Astrocyte of the cerebellum (primary cell): Measurements from ENCODE around the gene RSPRY1.

Source experiments
- DNase-seq: peaks from one replicate; pipeline ENCODE4 v3.0.0-alpha.2; 2011; ENCODE audit warnings: low read depth
- H3K4me3 ChIP-seq: 2 replicates; pipeline ENCODE4 v1.5.1; 2011; ENCODE audit warnings: mild to moderate bottlenecking, low read depth, low read length, moderate library complexity
- in situ Hi-C: cut with HindIII; loops from 2 replicates; pipeline ENCODE4 v1.10.0; 2017; ENCODE audit warnings: low sequenced_read_pairs
- TF ChIP-seq, protein P1 (sequence below): IDR thresholded peaks from 2 replicates; pipeline ENCODE4 v1.5.1; 2012; ENCODE audit warnings: low read length, low read depth, moderate library complexity, mild to moderate bottlenecking; ENCODE audit errors: missing control alignments

RSPRY1 gene

DNA sequence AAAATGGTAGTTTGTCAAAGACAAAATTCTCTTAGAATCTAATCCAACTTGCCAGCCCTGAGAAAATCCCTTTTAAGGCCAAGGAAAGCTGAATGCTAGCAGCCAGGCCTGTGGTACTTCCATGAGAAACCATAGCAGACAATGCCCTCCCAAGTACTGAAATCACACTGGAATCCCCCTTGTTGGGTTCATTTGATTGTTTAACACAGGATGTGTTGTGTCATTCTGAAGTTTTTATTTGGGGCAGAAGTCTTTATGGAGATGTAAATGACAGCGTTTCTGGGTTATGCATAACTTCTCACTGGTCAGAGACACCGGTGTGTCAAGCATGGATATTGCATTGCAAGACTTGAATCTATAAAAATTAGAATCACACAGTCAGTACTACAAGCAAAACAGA, 53.0 kb downstream of the RSPRY1 start:
- in situ Hi-C loops: no loop called here

DNA sequence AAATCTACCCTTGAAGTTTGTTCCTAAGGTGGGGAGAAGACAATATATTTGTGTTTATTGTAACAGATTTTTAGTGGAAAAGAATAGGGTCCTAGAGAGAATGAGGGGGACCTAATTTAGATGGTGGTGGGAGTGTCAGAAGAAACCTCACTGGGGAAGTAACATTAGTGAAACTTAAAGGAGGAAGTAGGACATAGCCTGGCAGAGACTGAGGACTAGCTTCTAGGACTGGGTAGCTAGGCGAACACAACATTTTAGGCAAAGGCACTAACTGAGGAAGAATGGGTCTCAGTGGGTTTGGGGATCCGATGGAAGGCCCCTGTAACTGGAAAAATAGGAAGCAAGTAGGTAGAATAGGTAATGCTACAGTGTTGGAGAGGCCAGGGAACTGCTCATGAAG, 54.7 kb downstream of the RSPRY1 start:
- TF ChIP-seq, protein P1, sequence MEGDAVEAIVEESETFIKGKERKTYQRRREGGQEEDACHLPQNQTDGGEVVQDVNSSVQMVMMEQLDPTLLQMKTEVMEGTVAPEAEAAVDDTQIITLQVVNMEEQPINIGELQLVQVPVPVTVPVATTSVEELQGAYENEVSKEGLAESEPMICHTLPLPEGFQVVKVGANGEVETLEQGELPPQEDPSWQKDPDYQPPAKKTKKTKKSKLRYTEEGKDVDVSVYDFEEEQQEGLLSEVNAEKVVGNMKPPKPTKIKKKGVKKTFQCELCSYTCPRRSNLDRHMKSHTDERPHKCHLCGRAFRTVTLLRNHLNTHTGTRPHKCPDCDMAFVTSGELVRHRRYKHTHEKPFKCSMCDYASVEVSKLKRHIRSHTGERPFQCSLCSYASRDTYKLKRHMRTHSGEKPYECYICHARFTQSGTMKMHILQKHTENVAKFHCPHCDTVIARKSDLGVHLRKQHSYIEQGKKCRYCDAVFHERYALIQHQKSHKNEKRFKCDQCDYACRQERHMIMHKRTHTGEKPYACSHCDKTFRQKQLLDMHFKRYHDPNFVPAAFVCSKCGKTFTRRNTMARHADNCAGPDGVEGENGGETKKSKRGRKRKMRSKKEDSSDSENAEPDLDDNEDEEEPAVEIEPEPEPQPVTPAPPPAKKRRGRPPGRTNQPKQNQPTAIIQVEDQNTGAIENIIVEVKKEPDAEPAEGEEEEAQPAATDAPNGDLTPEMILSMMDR: no peak
- in situ Hi-C loops: no loop called here
- no peak for DNase-seq
- H3K4me3 ChIP-seq: no peak overlapping the region

More for the DNA sequence above, 53.0 kb downstream of the RSPRY1 start:
- TF ChIP-seq, protein P1: no peak
- no peak overlapping the region for H3K4me3 ChIP-seq
- DNase-seq: no peak

DNA sequence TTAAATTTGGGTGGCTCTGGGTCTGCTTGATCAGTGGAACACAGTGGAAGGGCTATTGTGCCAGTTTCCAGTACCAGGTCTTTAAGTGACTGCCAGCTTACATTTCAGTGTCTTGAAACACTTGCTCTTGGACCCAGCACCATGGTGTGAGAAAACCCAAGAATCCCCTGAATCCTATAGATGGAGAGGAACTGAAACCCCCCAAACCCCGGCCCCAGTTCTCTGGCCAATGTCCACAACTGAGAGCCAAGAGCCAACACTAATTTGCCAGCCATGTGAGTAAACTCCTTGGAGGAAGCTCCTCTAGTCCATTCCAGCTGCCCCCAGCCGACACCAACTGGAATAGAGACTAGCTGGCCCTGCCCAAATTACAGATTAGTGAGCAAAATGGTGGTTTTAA, 56.5 kb downstream of the RSPRY1 start:
- TF ChIP-seq, protein P1: no peak
- in situ Hi-C loops: no loop called here
- DNase-seq: no peak
- no peak overlapping the region for H3K4me3 ChIP-seq

DNA sequence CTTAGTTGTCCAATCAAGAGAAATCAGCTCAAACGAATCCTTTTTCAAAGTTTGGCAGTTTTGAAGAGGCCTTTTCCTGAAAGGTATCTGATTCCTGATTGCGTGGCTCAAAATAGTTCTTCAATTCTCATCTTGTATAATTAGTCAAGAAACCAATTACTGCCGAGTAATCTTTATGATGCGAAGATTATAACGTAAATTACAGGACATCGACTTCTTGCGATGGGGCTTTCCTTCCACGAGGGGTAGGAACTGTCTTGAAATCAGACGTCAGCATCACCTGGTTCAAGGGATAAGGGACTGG, 58.3 kb downstream of the RSPRY1 start:
- no peak for DNase-seq
- TF ChIP-seq, protein P1: no peak
- in situ Hi-C loops: no loop called here
- peak overlapping the region; percentile 78 for H3K4me3 ChIP-seq

DNA sequence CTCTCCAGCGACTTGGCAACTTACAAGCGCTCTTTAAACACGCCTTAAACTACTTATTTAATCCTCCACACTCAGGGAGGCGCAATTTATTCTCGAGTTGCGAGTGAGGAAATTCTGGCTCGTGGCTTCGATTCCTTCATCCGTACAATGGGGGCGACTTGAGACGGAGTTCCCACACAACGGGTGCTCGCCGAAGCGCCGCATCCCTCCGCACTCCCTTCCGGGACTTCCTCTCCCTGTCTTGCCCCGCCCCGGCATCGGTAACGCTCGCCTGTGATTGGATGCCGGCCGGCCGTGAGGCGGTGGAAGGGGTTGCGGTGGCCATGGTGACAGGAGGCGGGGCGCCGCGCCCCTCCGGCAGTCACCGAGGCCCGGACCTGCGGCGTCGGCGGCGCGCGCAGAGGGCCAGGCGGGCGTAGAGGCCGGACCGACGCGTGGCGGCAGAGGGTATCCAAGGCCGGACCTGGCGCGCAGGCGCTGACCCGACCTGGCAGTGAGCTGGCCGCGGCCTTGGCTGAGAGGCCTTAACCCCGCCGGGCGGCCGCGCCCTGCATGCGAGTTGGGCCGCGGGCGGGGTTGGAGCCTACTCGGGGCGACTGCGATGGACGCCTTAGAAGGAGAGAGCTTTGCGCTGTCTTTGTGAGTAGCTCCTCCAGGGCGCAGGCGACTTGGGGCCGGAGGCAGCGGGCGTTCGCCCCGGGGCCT, 58.8 kb downstream of the RSPRY1 start, which contains the start of gene ARL2BP:
Gene ARL2BP, plus strand, starts transcription at position 493 of the 705 bp plus-strand sequence. Its CDS starts 109 bp downstream, at position 602.
- peak within 1 kb of the TSS; percentile 78 for H3K4me3 ChIP-seq
- TF ChIP-seq, protein P1: peak; percentile 8
- DNase-seq: peak; percentile 91
- in situ Hi-C loops: no loop called here

DNA sequence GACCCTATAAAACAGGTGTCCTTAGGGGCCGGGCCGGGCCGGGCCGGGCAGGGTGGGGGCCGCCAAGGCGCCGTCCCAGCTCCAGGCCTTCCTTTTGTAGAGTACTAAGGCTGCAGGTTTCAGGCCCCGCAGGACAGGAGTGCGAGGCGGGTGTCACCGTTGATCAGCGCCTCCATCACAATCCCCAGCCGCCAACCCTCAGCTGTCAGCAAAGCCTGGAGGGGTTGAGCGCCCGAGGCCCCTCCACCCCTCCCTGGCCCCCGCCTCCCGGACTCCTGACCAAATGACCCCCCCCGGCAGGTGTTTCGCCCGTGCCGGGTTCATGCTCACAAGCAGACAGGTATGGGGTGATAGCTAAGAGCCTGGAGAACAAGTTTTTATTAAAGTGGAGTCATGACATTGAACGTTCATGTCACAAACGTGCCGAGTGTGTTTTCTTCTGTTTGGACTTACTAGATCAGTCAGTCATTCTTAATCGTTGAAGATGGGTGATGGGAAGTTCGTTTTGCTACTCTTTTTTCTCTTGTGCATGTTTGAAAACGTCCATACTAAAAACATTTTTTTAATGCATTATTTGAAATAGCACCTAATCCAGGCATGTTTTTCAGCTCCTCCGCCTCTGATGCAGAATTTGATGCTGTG, 59.5 kb downstream of the RSPRY1 start:
- in situ Hi-C loops: no loop called here
- peak overlapping the region; percentile 78 for H3K4me3 ChIP-seq
- TF ChIP-seq, protein P1: no peak
- DNase-seq: no peak
